GM19099 (cell line): ENCODE measurements around the gene NPVF.

Experiments
- POLR2A ChIP-seq: IDR thresholded peaks from 3 replicates; pipeline ENCODE4 v1.6.1; 2011; ENCODE audit warnings: low read depth; ENCODE audit not compliant: insufficient read length; ENCODE audit errors: extremely low read depth

Gene NPVF, protein sequence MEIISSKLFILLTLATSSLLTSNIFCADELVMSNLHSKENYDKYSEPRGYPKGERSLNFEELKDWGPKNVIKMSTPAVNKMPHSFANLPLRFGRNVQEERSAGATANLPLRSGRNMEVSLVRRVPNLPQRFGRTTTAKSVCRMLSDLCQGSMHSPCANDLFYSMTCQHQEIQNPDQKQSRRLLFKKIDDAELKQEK

DNA sequence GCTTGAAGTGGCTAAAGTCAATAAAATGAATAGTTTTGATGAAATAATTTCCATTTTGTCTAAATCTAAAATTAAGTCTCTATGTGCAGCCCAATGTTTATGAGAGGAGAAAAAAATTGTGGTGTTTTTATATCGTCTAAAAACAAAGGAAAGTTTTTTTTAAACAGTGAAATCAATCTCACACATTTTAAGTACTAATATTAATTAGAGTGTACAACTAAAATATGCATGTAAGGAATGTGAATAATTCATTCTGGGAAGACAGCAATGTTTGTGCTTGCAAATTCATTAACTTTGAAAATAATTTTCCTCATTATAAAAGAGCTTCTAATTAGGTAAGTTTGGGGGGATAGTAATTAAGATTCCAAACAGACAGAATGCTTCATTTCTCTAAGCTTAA lies at the start of gene NPVF:
NPVF (minus strand) TSS at position 101 of the 400 bp plus-strand sequence; CDS start at position 54, 47 bp downstream.
- no peak for TF ChIP-seq POLR2A

DNA sequence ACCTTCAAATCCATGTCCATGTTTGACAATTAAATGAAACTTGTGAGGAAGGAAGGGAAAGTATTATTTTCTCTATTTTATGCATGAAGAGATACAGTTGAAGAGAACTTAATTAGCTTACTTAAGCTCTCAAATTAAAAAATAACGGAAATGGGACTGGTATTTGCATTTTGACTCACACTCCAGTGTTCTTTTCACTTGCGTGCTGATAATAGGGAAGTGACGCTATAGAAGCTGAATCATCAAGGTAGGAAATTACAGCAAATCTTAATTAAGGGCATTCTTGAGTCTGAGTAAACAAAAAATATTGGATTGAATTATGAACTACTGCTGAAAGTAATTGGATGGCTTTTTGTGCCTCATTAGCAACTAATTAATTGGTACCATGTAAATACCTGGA lies 44.0 kb upstream of the NPVF start:
- TF ChIP-seq POLR2A = no peak

DNA sequence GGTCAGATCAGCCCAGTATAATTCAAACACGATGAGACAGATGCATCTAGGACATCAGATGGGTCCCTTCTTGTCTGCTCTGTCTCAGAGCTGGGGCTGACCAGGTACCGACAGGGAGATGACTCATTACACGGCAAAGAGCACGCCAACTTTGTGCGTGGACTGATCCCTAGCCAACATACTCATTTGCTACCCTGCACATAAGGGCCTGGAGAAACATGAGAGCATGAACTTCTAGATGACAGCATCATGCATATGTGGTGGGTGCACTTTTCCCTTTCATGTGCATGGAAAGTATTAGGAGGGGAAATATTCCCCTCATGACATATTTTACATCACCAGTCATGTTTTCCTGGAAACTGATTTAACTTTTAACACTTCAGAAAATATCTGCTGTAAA lies 35.1 kb upstream of the NPVF start:
- TF ChIP-seq POLR2A = no peak

DNA sequence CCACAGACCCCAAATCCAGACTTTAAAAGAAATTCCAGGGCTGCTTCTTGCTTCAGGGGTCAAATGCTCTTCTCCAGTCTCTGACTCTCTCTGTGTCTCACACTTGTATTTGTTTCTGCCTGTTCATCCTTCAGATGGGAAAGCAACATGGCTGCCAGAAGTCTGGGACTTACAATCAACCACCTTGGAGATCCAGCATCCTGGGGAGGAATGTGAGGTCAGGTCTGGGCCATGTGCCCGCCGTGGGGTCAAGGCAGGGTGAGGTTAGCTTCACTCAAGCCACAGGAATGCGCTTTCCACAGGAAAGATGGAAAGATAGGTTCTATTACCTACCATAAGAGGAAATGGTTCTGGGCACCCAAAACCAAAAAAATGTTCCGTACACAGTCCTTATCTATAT lies 34.3 kb upstream of the NPVF start:
- no peak for TF ChIP-seq POLR2A

DNA sequence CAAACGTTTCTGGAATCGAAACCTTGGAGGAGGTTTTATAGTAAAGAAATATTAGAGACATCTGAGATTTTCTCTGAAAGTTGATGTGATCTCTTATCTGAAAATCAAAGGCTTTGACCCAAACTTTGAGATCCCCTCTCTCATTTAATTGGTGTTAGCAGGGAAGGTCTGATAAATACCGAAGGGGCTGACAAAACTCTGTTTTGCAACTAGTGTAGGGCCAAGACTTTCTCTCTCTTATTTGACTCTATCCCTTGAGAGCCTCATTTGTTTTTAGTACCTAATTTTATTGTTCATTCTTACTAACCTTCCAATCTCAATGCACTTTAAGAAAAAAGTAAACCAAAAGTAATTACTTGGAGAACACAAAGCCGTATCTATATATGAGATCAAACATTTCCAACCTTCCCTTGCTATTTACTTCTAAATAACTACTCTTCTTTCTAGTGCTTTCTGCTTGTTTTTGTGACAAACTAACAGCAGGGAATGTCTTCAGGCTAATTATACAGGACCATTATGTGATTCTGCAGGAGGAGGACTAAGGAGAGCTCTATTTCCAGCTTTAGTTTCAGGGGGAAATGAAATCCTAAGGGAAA lies 33.4 kb upstream of the NPVF start:
- TF ChIP-seq POLR2A = no peak

DNA sequence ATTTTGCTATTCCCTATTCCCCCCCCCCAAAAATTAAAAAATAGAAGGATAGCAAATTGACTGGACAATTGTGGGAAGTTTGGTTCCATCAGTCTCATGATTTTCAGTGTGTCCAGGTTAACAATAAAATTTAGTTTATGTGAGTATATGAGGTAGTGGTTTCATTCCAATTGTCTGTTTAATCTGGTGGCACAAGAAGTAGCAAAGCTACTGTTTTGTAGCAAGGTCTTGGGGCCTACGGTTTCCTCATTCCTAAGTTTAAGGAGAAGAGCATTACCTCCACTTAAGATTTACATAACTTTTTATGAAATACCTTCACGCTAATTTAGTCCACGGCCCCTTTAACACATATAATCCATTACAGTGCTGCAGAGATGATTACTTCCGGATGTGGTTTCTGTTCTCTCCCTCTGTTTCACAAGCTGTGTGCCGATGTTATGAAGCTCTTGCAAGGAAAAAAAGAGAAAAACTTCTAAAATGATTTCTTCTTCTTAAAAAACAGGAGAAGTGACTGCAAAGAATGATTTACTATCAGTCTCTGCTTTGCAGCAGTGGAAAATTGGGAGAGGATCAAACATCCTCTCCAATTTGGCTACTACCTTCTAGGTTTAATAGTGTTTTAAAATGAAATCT lies 32.7 kb upstream of the NPVF start:
- TF ChIP-seq POLR2A = no peak

DNA sequence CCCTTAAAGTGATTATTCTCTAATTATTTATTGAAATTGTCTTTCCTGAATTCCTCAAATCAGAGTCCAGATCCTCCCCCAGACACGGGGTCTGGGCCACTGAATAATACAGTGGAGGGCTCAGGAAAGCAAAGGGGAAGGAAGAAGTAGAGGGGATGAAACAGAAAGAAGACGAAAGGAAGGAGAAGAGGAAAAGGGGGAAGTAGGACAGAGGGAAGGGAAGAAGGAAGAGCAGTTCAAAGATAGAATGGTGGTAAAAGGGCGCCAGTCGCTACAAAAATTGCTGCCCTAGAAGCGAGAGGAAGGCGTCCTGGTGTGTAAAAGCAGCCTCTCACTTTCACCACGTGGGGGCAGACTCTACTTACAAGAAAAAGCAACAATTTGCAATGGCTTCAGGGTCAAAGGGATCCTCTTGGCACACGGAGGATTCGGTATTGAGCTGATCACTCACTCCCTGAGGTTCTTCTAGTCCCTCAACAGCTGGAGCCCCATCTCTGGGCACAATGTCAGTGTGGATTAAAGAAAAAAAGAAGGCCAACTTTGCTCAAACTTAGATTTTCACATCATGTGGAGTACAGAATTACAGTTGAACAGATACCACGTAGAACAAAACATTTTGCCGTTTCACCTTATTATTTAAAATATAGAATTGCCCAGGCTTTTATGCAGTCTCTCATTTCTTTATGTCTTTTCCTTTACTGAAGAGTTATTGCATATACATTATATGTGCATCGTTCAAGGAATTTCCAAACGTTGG lies 31.4 kb upstream of the NPVF start:
- TF ChIP-seq POLR2A = no peak

DNA sequence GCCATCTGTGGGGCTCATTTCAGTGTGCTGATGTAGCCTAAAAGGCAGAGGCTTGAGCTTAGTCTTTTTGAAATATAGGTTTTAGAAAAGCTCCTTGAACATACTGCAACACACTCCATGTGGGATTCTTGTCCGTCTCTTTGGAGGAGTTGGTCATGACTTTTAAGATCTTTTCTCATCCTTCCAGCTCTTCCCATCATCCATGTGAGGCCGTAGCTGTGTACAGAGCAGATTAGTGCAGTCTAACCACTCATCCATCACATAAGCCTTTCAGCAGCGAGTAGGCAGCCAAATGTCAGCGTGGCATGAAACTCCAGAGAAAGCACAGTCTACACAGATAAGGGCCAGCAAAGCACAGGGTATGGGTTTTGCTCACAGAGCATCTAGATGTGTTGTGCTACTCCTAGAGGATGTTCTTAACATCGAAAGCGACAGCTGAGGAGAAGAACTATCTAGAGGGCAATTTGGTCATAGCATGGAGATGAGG lies 28.1 kb upstream of the NPVF start:
- no peak for TF ChIP-seq POLR2A

DNA sequence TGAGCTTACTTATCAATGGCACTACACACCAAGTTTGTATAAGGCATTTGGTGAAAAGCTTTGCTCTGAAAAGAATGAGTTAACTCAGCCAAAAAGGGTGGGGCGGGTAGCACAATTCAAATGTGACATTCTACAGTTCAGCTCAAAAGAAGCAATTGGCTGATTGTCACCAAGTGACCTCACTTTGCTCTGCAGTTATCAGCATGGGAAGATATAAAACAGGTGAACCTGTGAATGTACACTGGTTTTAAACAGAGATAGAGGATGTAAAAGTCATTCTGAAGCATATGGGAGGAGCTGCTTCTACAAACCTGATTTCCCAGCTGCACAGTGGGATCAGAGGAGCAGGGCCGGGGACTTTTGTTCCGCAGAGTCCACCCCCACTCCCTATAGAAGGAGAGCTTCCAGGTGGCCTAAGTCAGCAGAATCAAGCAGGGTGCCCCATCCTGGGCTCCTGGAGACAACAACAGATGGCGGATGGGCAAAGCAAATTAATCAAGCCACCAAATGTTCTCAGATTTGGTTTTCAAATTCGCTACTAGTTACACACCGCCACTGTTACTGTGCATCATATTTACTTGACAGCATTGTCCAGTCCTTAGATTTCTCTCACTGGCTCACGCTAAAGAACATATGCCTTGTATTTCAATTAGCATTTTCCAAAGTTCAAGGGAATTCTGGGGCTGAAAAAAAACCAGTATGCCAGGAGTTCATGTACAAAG lies 27.5 kb upstream of the NPVF start:
- TF ChIP-seq POLR2A = no peak

DNA sequence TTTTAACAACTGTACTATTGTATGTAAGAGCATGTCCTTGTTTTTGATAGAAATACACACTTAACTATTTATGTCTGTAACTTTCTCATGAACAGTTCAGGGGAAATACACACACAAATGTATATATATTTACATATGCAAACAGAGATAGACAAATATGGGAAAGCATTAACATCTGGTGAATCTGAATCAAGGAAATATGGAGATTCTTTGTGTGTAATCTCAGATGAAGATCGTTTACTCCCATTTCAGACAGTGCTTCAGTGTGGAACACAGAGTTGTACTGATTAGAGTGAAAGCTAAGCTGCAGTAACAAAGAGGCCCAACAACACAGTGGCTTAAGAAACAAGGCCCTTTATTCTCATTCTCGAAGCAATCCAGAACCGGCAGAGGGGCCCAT lies 26.3 kb upstream of the NPVF start:
- TF ChIP-seq POLR2A = no peak

DNA sequence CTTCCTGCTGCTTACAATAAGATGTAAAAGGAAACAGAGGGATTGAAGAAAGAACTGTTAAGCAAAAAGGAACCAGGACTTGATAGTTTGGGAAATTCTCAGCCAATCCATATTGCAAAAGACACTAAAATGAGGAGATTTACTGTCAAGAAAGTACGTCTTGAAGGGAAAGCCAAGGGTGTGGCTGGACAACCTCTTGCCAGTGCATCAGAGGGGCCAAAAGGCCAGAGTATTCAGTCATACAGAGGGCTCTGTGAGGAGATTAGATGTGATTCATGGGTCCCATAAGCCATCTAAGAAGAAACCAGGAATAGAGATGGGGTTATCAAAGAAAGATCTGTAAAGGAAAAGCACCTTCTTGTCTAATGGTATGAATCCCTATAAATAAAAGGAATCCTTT lies 25.4 kb upstream of the NPVF start:
- TF ChIP-seq POLR2A = no peak

DNA sequence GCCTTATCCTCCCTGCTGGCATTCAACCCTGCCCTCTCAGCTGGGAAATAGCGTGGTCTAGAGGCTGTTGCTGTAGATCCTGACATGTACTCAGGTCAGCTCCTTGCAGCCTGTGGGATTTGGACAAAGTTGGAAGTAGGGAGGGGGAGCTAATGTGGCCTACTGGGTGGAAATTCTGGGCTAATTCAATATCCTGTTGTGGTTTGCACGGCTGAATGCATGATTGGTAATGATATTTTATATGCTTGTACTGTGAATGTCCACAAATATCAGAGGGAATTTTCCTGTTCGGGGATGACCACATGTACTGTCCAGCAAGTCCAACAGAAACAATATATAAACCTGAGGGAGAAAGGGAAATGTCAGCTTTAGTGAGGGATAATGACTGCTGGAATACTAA lies 22.1 kb upstream of the NPVF start:
- TF ChIP-seq POLR2A = no peak

DNA sequence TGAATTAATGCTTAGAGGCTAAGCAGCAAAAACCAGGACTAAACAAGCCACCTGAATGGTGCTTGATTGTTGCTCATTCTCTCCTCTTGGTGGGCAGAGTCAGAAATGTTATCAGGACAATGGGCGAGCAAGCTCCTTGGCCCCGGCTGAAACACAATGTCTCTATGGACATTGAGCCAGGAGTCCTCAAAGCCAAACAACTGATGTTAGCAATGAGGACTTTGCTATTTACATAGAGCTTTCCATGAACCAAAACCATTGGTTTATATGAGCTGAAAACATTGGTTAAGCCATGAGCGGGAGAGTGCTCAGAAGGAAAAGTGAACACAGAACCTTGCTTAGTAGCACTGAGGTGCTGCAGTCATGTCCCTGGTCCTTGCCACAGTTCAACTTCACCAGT lies 21.5 kb upstream of the NPVF start:
- no peak for TF ChIP-seq POLR2A

DNA sequence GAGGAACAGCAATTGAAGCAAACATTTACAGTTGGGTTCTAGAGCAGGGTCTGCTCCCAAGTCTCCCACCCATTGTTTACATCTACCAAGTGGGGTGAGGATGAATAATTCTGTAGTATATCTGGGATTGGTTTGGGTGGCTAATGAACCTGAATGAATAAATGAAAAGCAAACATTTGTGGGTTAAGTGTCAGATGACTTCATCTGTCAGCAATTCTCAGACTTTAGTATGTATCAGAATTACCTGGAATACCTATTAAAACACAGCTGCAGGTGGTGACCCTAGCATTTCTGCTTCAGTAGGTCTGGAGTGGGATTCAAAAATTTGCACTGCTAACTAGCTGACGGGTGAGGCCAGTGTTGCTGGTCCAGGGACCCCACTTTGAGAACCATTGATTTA lies 18.0 kb upstream of the NPVF start:
- no peak for TF ChIP-seq POLR2A
